ENCODE results near the gene OAS2. TPM values are rescaled to one million over a fixed set of nuclear protein-coding genes. Genes with fewer than 3 reads are reported as not detected.

OAS2 gene
- total and polyA plus RNA-seq, 8 donors = 0.79 to 3.9 (median 1.2) TPM

GRCh38 chr12:112977641-112978040 is 678 bp upstream of the OAS2 start:
- Histone ChIP-seq H3K4me1 (no peaks in the 10 kb centered on the region), H3K9me3 (no peaks in the 10 kb centered on the region), H3K27ac (peak overlapping the region in 2 of 4 donors; percentile 64 to 74), H3K27me3 (no peaks in the 10 kb centered on the region), H3K36me3 (no peaks in the 10 kb centered on the region), H3K4me3 (peak overlapping the region in 1 of 4 donors; percentile 38)
- ATAC-seq (no peak), DNase-seq (no peak), FAIRE-seq (no peak)
- intact Hi-C loops (cut with DNase I) = no loop called here
- no peak for TF ChIP-seq CTCF (IDR thresholded peaks at IDR 0.05)
- WGBS, 2 donors = 63 to 72% methylated on average over 8 of the region's 8 CpGs

GRCh38 chr12:112979041-112979680 is 842 bp downstream of the OAS2 start:
- H3K27me3 ChIP-seq = no peaks in the 10 kb centered on the region
- WGBS, 2 donors = 55 to 67% methylated on average over 6 of the region's 6 CpGs
- DNase-seq (no peak), ATAC-seq (peak in 2 of 4 donors; percentile 56 to 62), FAIRE-seq (no peak)
- intact Hi-C loops (cut with DNase I) = no loop called here
- H3K9me3 ChIP-seq = no peaks in the 10 kb centered on the region
- H3K27ac ChIP-seq = peak overlapping the region in 3 of 4 donors; percentile 8 to 74 (median 64)
- no peaks in the 10 kb centered on the region for H3K4me1 ChIP-seq
- H3K36me3 ChIP-seq = no peaks in the 10 kb centered on the region
- TF ChIP-seq CTCF (IDR thresholded peaks at IDR 0.05) = no peak
- H3K4me3 ChIP-seq = peak overlapping the region in 3 of 4 donors; percentile 10 to 38 (median 22)

- intact Hi-C loops (cut with DNase I) = no loop called here
- FAIRE-seq (no peak), ATAC-seq (no peak), DNase-seq (no peak)
- H3K27ac ChIP-seq = no peak overlapping the region
- H3K4me1 ChIP-seq = no peaks in the 10 kb centered on the region
- no peaks in the 10 kb centered on the region for H3K36me3 ChIP-seq
- no peaks in the 10 kb centered on the region for H3K9me3 ChIP-seq
- no peak for TF ChIP-seq CTCF (IDR thresholded peaks at IDR 0.05)
- no peaks in the 10 kb centered on the region for H3K27me3 ChIP-seq
- H3K4me3 ChIP-seq = no peak overlapping the region
- WGBS, 2 donors = 63 to 82% methylated on average over 4 of the region's 4 CpGs
Measured at GRCh38 chr12:112980491-112981158, 2.3 kb downstream of the OAS2 start.

- 95% methylated on average over 1 of the region's 1 CpG for WGBS, 2 donors
- H3K36me3 ChIP-seq = no peaks in the 10 kb centered on the region
- no peak overlapping the region for H3K4me3 ChIP-seq
- no peaks in the 10 kb centered on the region for H3K27me3 ChIP-seq
- TF ChIP-seq CTCF (IDR thresholded peaks at IDR 0.05) = no peak
- intact Hi-C loops (cut with DNase I) = no loop called here
- no peak for ATAC-seq
- H3K9me3 ChIP-seq = no peaks in the 10 kb centered on the region
- DNase-seq = no peak
- H3K27ac ChIP-seq = no peak overlapping the region
- no peaks in the 10 kb centered on the region for H3K4me1 ChIP-seq
- FAIRE-seq = no peak
Measured at GRCh38 chr12:112985642-112986290, 7.4 kb downstream of the OAS2 start.

Measured in pancreas (tissue), 10 donors.